Astrocyte (in vitro differentiated cells and primary cell): Measurements from ENCODE around the gene CFAP91. TPM values are rescaled to one million over a fixed set of nuclear protein-coding genes. Genes with fewer than 3 reads are reported as not detected.

Source experiments
- DNase-seq: peaks from one replicate; pipeline ENCODE4 v3.0.0-alpha.2; 2010; ENCODE audit warnings: low read depth
- FAIRE-seq: peaks from 2 replicates; lab custom pipeline; 2011; peaks lifted over from hg19 to GRCh38; lab: Jason Lieb, UNC
- H2AFZ ChIP-seq: 2 replicates; pipeline ENCODE4 v1.6.0; 2012; ENCODE audit warnings: low read depth, low read length, inconsistent platforms
- H3K27ac ChIP-seq: 2 replicates; pipeline ENCODE4 v1.5.1; 2011; ENCODE audit warnings: low read depth, low read length, inconsistent platforms
- H3K27me3 ChIP-seq: 2 replicates; pipeline ENCODE4 v1.6.0; 2011; ENCODE audit warnings: low read length, inconsistent platforms; ENCODE audit not compliant: insufficient read depth
- H3K36me3 ChIP-seq: 2 replicates; pipeline ENCODE4 v1.5.1; 2011; ENCODE audit warnings: low read length, inconsistent platforms; ENCODE audit not compliant: insufficient read depth
- H3K4me1 ChIP-seq: 2 replicates; pipeline ENCODE4 v1.5.1; 2011; ENCODE audit warnings: low read length, inconsistent platforms; ENCODE audit not compliant: insufficient read depth
- H3K4me2 ChIP-seq: 2 replicates; pipeline ENCODE4 v1.6.0; 2012; ENCODE audit warnings: low read length, inconsistent platforms
- H3K4me3 ChIP-seq: 2 replicates; pipeline ENCODE4 v1.5.1; 2011; ENCODE audit warnings: low read depth, mild to moderate bottlenecking, low read length, inconsistent platforms; ENCODE audit not compliant: insufficient read depth
- H3K79me2 ChIP-seq: 2 replicates; pipeline ENCODE4 v1.6.0; 2012; ENCODE audit warnings: mild to moderate bottlenecking, low read length, inconsistent platforms; ENCODE audit not compliant: insufficient read depth
- H3K9ac ChIP-seq: 2 replicates; pipeline ENCODE4 v1.6.0; 2012; ENCODE audit warnings: mild to moderate bottlenecking, low read length, inconsistent platforms
- H3K9me3 ChIP-seq: 2 replicates; pipeline ENCODE4 v1.5.1; 2012; ENCODE audit warnings: low read depth, mild to moderate bottlenecking, low read length, inconsistent platforms; ENCODE audit not compliant: insufficient read depth
- H4K20me1 ChIP-seq: 2 replicates; pipeline ENCODE4 v1.6.0; 2012; ENCODE audit warnings: low read length, inconsistent platforms; ENCODE audit not compliant: insufficient read depth
- H3K27ac Mint-ChIP-seq: one replicate; pipeline ENCODE4 v1.8.0; 2021; ENCODE audit warnings: mild to moderate bottlenecking, mixed read lengths; ENCODE audit not compliant: unreplicated experiment
- H3K27me3 Mint-ChIP-seq: one replicate; pipeline ENCODE4 v1.8.0; 2021; ENCODE audit warnings: low read depth, mixed read lengths; ENCODE audit not compliant: unreplicated experiment
- H3K36me3 Mint-ChIP-seq: one replicate; pipeline ENCODE4 v1.8.0; 2021; ENCODE audit warnings: low read depth, mixed read lengths; ENCODE audit not compliant: unreplicated experiment
- H3K4me1 Mint-ChIP-seq: one replicate; pipeline ENCODE4 v1.8.0; 2021; ENCODE audit warnings: low read depth, mixed read lengths; ENCODE audit not compliant: unreplicated experiment
- H3K4me3 Mint-ChIP-seq: one replicate; pipeline ENCODE4 v1.8.0; 2021; ENCODE audit warnings: mild to moderate bottlenecking, moderate library complexity, mixed read lengths; ENCODE audit not compliant: unreplicated experiment
- H3K9me3 Mint-ChIP-seq: one replicate; pipeline ENCODE4 v1.8.0; 2021; ENCODE audit warnings: mild to moderate bottlenecking, mixed read lengths; ENCODE audit not compliant: unreplicated experiment
- EZH2 ChIP-seq: IDR thresholded peaks from 2 replicates; pipeline ENCODE4 v1.6.1; 2012; ENCODE audit warnings: mild to moderate bottlenecking, low read length, inconsistent platforms; ENCODE audit not compliant: insufficient read depth
- total RNA-seq: library from RNA; stranded (reverse); gene quantifications from 2 replicates; pipeline ENCODE4 v1.2.1, GENCODE V29; 2021
- TF ChIP-seq, protein P1 (sequence below): IDR thresholded peaks from 2 replicates; pipeline ENCODE4 v1.5.1; 2011; ENCODE audit warnings: low read depth, mild to moderate bottlenecking, inconsistent platforms, low read length, moderate library complexity; ENCODE audit not compliant: insufficient read depth

The CFAP91 gene
- total RNA-seq, 1 donor from 2014 or later, result 0.16 TPM

DNA sequence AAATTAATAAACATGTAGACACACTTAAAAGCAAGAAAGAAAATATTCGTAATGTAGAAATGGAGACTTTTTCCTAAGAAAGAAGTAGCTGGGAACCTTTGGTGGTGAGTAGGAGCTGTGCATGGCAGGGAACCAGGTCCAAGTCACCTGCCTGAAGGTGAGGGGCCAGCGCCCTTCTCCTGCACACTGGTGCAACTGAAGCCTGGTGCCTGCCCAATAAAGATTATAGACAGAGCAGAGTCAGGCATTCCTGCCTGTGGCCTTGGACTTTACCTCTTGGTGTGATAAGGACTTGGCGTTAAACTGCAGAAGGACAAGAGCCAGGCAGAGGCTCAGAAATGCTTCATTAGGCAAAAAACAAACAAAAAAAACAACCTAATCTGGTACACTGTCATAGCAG is 14.2 kb downstream of the CFAP91 start:
- Mint-ChIP-seq H3K9me3 (no peaks in the 10 kb centered on the region), H3K4me3 (no peak overlapping the region), H3K27ac (no peak overlapping the region), H3K27me3 (no peaks in the 10 kb centered on the region), H3K4me1 (no peaks in the 10 kb centered on the region), H3K36me3 (peaks cover 1% of the 10 kb centered on the region)
- FAIRE-seq (no peak), DNase-seq (no peak)
- no peaks in the 10 kb centered on the region for H4K20me1 ChIP-seq
- no peaks in the 10 kb centered on the region for H3K79me2 ChIP-seq
- H2AFZ ChIP-seq, result no peak overlapping the region
- no peak overlapping the region for H3K9ac ChIP-seq
- no peaks in the 10 kb centered on the region for H3K27me3 ChIP-seq
- no peak overlapping the region for H3K4me3 ChIP-seq
- H3K4me2 ChIP-seq, result no peak overlapping the region
- no peaks in the 10 kb centered on the region for H3K4me1 ChIP-seq
- no peak overlapping the region for H3K27ac ChIP-seq
- TF ChIP-seq, protein P1, sequence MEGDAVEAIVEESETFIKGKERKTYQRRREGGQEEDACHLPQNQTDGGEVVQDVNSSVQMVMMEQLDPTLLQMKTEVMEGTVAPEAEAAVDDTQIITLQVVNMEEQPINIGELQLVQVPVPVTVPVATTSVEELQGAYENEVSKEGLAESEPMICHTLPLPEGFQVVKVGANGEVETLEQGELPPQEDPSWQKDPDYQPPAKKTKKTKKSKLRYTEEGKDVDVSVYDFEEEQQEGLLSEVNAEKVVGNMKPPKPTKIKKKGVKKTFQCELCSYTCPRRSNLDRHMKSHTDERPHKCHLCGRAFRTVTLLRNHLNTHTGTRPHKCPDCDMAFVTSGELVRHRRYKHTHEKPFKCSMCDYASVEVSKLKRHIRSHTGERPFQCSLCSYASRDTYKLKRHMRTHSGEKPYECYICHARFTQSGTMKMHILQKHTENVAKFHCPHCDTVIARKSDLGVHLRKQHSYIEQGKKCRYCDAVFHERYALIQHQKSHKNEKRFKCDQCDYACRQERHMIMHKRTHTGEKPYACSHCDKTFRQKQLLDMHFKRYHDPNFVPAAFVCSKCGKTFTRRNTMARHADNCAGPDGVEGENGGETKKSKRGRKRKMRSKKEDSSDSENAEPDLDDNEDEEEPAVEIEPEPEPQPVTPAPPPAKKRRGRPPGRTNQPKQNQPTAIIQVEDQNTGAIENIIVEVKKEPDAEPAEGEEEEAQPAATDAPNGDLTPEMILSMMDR, result no peak
- TF ChIP-seq EZH2, result no peak
- H3K36me3 ChIP-seq, result no peaks in the 10 kb centered on the region
- H3K9me3 ChIP-seq, result no peaks in the 10 kb centered on the region

DNA sequence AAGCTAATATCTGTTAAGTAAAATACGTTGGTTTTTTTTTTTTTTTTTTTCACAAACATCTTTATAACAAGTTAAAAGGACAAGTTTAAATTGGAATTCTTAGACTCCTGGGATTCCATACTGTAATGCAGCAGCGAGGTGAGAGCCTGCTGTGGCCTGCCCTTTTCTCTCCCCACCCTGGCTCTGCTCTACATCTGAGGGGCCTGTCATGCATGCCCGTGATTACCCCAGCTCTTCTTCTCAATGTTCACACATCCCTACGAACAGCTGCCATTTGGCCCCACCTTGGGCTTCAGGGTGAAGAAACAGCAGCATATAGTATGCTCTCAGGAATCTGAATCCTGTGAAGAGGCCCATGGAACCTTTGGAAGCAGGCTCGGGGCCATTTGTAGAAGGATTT is 14.7 kb downstream of the CFAP91 start:
- Histone ChIP-seq H3K79me2 (no peaks in the 10 kb centered on the region), H3K9me3 (no peaks in the 10 kb centered on the region), H3K27ac (no peak overlapping the region), H4K20me1 (no peaks in the 10 kb centered on the region), H2AFZ (no peak overlapping the region), H3K4me1 (no peaks in the 10 kb centered on the region), H3K4me2 (no peak overlapping the region), H3K36me3 (no peaks in the 10 kb centered on the region), H3K9ac (no peak overlapping the region), H3K4me3 (no peak overlapping the region), H3K27me3 (no peaks in the 10 kb centered on the region)
- Mint-ChIP-seq H3K27ac (no peak overlapping the region), H3K9me3 (no peaks in the 10 kb centered on the region), H3K27me3 (no peaks in the 10 kb centered on the region), H3K4me3 (no peak overlapping the region), H3K36me3 (peaks cover 1% of the 10 kb centered on the region), H3K4me1 (no peaks in the 10 kb centered on the region)
- TF ChIP-seq, protein P1, result no peak
- no peak for TF ChIP-seq EZH2
- FAIRE-seq, result no peak
- DNase-seq, result no peak

DNA sequence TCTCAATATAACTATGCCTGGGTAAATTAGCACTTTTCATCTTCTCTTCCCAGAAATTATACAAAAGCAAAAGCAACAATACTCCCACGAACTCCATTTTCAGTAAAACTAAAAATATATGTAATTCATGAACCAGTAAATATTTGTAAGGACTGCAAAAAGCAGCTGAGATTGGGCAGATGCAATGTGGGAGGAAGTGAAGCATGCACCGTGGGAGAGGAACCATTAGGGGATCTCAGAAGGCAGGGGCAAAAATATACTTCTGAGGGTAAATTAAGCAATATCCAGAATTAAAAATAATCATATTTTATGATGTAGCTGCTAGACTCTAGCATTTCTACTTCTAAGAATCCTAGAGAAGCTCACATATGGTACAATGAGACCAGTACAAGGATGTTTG is 20.2 kb downstream of the CFAP91 start:
- FAIRE-seq (no peak), DNase-seq (no peak)
- Histone ChIP-seq H2AFZ (no peak overlapping the region), H4K20me1 (no peaks in the 10 kb centered on the region), H3K4me3 (no peak overlapping the region), H3K9ac (no peak overlapping the region), H3K27ac (no peak overlapping the region), H3K9me3 (no peaks in the 10 kb centered on the region), H3K79me2 (no peaks in the 10 kb centered on the region), H3K27me3 (no peaks in the 10 kb centered on the region), H3K4me1 (no peaks in the 10 kb centered on the region), H3K36me3 (no peaks in the 10 kb centered on the region), H3K4me2 (no peak overlapping the region)
- Mint-ChIP-seq H3K27ac (no peak overlapping the region), H3K9me3 (no peaks in the 10 kb centered on the region), H3K4me1 (no peaks in the 10 kb centered on the region), H3K36me3 (no peaks in the 10 kb centered on the region), H3K4me3 (no peak overlapping the region), H3K27me3 (no peaks in the 10 kb centered on the region)
- TF ChIP-seq EZH2, result no peak
- TF ChIP-seq, protein P1, result no peak
